Activated CD8-positive, alpha-beta memory T cell treated with anti-CD3 and anti-CD28 coated beads, Interleukin-2, amount 50 U/mL, for 1 hour (primary cell): ENCODE measurements around the gene FRMPD4.

Source experiments
- DNase-seq: peaks from one replicate; pipeline ENCODE4 v3.0.0-alpha.2; 2020; ENCODE audit errors: extremely low read depth

Gene FRMPD4

GRCh38 chrX:12301288-12301687, 163.0 kb downstream of the FRMPD4 start:
- DNase-seq, result no peak

GRCh38 chrX:12304261-12304660, 166.0 kb downstream of the FRMPD4 start:
- no peak for DNase-seq

GRCh38 chrX:12307961-12308360, 169.7 kb downstream of the FRMPD4 start:
- no peak for DNase-seq

- no peak for DNase-seq
These were observed 170.1 kb downstream of the FRMPD4 start for GRCh38 chrX:12308420-12308819.

GRCh38 chrX:12309040-12309743, 170.9 kb downstream of the FRMPD4 start:
- DNase-seq, result no peak

GRCh38 chrX:12309744-12310076, 171.4 kb downstream of the FRMPD4 start:
- DNase-seq, result no peak

- DNase-seq, result no peak
These were observed 176.4 kb downstream of the FRMPD4 start for GRCh38 chrX:12314651-12315050.

- DNase-seq, result no peak
These were observed 177.3 kb downstream of the FRMPD4 start for GRCh38 chrX:12315526-12315925.

GRCh38 chrX:12319003-12319519, 180.8 kb downstream of the FRMPD4 start:
- DNase-seq, result no peak

GRCh38 chrX:12319992-12320391, 181.7 kb downstream of the FRMPD4 start:
- no peak for DNase-seq

- DNase-seq, result no peak
These were observed 183.8 kb downstream of the FRMPD4 start for GRCh38 chrX:12322031-12322430.

GRCh38 chrX:12325171-12325570, 186.9 kb downstream of the FRMPD4 start:
- no peak for DNase-seq

GRCh38 chrX:12327836-12328235, 189.6 kb downstream of the FRMPD4 start:
- no peak for DNase-seq

- DNase-seq, result no peak
These were observed 191.2 kb downstream of the FRMPD4 start for GRCh38 chrX:12329476-12329875.

GRCh38 chrX:12330841-12331240, 192.6 kb downstream of the FRMPD4 start:
- DNase-seq, result no peak

- DNase-seq, result no peak
These were observed 194.6 kb downstream of the FRMPD4 start for GRCh38 chrX:12332786-12333347.

GRCh38 chrX:12339921-12340320, 201.6 kb downstream of the FRMPD4 start:
- no peak for DNase-seq

GRCh38 chrX:12344954-12345353, 206.7 kb downstream of the FRMPD4 start:
- no peak for DNase-seq

GRCh38 chrX:12349201-12349600, 210.9 kb downstream of the FRMPD4 start:
- no peak for DNase-seq

- DNase-seq, result no peak
These were observed 214.6 kb downstream of the FRMPD4 start for GRCh38 chrX:12352922-12353321.

GRCh38 chrX:12360383-12360782, 222.1 kb downstream of the FRMPD4 start:
- no peak for DNase-seq

GRCh38 chrX:12360986-12361598, 222.8 kb downstream of the FRMPD4 start:
- no peak for DNase-seq

GRCh38 chrX:12363216-12363615, 224.9 kb downstream of the FRMPD4 start:
- no peak for DNase-seq
